DMS79 (cell line): ENCODE results near the gene TMEM178B.
"Not testable (repeated sequence)": the region's sequence is repeated elsewhere in the genome, so short reads cannot be mapped to it uniquely, and the experiment has no call there.

ENCODE experiments used
- DNase-seq: peaks from one replicate; lab custom pipeline; 2025; lab: John Stamatoyannopoulos, UW

Gene TMEM178B

GRCh38 chr7:141074162-141074991, 513 bp downstream of the TMEM178B start:
- no peak for DNase-seq

DNA sequence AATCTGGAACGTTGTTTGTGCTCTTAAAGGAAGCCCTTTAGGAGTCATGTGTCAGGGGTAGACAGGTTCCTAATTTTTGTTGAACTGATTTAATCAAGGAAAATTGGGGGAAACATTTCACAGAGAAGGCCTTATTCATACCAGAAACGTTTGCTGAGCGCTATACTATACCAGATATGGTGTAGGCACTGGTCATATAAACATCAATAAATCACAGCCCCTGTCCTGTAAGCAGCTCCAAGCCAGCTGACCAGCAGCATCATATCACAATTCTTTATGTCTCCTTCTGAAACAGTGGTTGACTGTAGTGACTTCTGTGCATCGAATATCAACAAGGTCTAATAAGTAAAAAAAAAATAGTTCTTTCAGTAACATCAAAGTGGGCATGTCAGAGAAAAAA, 1.1 kb downstream of the TMEM178B start:
- DNase-seq, result no peak

DNA sequence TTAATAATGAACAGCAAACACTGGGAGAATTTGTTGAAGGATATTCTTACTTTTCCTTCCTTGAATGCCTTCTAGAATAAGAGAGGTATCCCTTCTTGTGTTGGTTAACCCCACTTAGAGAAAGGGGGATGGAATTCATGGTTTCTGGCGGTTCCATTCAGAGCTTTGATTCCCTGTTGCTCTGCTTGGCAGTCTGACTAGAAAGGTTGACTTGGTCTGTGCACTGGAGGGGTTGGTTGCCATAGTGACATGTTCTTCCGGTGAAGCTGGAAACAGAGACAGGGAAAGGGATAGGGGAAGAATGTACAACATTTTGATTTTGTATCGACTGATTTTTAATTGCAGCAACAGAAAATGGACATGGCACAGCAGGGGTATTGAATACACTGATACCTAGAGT, 2.5 kb downstream of the TMEM178B start:
- peak; percentile 61 for DNase-seq

- DNase-seq, result no peak
Observed at GRCh38 chr7:141079219-141079618, 5.4 kb downstream of the TMEM178B start.

GRCh38 chr7:141089490-141089889, 15.6 kb downstream of the TMEM178B start:
- not testable (repeated sequence) for DNase-seq

- no peak for DNase-seq
Observed at GRCh38 chr7:141094336-141095070, 20.6 kb downstream of the TMEM178B start.

GRCh38 chr7:141097430-141097829, 23.6 kb downstream of the TMEM178B start:
- DNase-seq, result no peak

DNA sequence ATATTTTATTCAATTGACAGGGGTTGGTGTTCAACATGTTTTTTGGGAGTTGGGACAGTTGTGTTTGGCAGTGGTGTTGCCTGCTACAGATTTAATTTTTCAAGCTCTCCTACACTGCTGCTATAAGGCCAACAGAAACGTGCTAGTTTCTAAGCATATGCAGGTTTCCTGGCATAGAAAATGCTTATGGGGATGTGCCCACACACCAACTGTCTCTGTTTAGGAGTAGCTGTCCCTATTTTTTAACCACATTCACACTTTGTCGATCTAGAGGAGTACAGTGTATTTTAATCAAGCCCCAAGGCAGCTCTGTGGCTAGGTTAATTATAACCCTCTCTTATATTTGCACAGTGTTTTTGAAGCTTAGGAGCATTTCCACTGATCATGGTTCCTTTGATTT, 28.6 kb downstream of the TMEM178B start:
- no peak for DNase-seq

DNA sequence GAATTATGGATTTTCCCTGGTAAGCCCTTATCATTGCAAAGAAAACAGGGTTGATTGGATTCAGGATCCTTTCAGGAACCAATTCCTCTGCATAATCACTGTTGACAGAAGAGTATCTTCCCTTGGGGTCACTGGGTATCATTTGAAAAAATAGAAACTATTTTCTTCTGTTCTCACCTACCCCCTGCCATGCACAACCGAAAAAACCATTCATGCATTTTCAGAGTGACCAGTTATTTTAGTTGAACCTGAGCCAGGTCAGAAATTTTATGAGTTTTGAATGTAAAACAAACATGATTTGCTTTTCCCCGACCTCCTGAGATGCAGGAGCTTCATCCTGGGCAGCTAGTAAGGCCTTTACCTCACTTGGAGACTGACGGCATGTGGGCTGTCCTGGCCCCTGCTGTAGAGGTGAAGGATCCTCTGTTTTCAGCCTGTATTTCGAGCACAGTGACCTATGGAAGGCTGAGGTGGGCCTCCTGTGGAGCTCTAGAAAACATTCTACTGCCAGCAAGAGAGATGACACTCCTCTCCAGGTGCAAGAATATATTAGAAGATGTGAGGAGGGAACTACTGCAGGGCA, 30.1 kb downstream of the TMEM178B start:
- no peak for DNase-seq

DNA sequence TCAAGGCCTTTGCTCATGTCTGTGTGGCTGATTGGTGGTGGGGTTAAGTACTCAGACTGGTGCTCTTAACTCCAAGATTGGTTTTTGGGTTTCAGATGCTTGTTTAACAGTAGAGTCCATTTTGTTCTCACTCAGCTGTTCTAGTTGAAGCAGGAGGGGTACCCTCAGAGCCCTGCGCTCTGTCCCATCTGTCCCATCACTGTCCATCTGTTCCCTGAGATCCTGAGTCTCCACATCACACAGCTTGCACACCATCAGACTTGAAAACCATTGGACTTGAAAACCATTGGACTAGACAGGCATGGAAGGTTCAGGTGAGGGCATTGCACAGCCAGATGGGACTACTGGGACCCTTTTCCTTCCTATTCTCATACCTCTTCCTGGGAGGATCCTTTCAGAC, 39.3 kb downstream of the TMEM178B start:
- DNase-seq, result no peak

GRCh38 chr7:141114029-141114664, 40.3 kb downstream of the TMEM178B start:
- no peak for DNase-seq

DNA sequence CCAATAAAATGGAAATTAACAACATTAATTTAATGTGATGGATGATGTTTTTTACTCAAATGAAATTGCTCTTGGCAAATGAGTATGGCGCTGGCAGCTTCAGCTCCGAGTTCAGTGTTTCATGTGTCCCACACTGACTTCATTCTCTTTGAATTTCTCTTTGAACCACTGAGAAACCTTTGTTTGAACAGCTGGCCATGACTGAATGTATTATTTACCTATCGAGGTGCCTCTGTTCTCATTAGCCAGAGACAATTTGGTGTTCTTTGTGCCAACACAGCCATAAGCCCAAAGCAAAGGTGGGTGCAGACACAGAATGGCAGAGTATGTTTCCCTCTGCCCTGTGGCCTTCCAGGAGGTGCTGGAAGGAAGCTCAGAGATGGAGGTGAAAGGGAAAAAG, 42.1 kb downstream of the TMEM178B start:
- DNase-seq, result no peak

- not testable (repeated sequence) for DNase-seq
Observed at GRCh38 chr7:141116661-141117060, 42.8 kb downstream of the TMEM178B start.

GRCh38 chr7:141118767-141119166, 44.9 kb downstream of the TMEM178B start:
- no peak for DNase-seq

GRCh38 chr7:141119187-141119586, 45.3 kb downstream of the TMEM178B start:
- no peak for DNase-seq

DNA sequence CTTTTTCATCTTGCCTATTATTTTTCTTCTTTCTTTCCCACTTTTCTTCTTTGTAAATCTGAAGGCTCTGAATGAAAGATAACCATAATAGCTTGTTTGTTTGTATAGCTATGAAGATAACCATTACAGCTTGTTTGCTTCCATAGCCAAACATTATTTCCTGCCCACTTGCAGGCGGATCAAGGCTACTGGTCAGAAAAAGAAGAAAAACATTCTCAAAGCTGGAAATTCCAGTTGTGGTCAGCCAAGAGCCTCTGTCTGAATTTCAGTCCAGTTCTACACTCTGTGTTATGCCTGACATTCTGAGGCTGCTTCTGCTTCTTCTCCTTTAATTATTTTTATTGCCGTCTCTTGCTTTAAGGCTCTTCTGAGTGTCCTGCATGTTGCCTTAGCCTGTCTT, 48.9 kb downstream of the TMEM178B start:
- no peak for DNase-seq

DNA sequence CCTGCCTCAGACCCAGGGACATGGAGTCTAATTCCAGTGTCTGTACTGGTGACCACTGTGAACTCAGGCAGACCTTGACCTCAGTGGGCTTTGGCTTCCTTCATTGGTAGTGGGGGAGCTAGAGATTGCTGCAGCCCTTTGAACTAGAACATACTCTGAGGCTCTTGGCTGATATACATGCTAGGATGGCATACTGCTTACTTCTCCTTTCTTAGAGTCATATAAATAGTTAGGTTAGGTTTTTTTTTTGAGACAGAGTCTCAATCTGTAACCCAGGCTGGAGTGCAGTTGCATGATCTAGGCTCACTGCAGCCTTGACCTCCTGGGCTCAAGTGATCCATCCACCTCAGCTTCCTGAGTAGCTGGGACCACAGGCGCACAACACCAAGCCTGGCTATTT, 49.7 kb downstream of the TMEM178B start:
- DNase-seq, result no peak

DNA sequence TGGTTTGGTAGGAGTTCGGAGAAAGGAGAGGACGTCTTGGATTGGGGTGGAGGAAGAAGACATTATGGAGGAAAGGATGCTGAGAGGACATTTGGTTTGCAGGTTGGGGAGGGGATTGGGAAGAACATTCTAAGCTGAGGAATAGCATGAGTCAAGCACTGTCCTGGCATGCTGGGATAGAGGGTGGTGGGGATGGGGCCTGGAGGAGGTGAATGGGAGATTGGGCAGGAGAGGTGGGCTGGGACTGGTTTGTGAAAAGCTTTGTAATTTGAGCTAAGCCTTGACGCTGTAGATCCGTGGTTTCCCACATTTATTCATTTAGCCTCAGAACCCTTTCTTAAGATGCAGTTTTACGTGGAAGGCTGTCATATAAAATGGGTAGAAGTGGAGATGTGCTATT, 52.2 kb downstream of the TMEM178B start:
- DNase-seq, result no peak

- DNase-seq, result no peak
Observed at GRCh38 chr7:141128506-141128905, 54.6 kb downstream of the TMEM178B start.

DNA sequence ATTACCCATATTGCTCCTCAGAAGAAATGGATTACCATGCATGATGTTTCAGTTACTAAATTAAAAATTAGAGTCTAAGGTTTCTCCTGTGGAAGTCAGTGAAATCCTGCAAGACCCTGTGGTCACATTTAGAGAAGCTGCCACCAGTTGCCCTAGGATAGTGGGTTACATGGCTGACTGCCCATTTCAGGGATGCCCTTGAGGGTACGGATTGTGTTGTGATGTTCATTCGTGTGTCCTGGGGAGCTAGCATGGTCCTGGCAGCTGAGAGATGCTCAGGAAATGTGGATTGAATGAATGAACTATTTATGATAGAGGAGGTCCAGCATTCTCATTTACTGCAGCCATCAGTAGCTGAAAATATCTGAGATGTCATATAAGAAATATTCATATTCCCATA, 55.1 kb downstream of the TMEM178B start:
- DNase-seq, result no peak

GRCh38 chr7:141132671-141133070, 58.8 kb downstream of the TMEM178B start:
- no peak for DNase-seq

DNA sequence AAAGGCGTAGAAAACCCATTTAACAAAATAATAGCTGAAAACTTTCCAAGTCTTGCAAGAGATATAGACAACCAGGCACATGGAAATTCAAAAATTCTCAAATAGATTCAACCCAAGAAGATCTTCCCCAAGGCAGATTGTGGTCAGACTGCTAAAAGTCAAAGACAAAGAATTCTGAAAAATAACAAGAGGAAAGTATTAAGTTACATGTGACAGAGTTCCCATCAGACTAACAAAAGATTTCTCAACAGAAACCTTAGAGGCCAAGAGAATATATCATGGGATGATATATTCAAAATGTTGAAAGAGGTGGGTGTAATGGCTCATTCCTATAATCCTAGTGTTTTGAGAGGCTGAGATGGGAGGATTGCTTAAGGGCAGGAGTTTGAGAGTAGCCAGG, 59.8 kb downstream of the TMEM178B start:
- DNase-seq, result no peak

GRCh38 chr7:141142058-141142457, 68.2 kb downstream of the TMEM178B start:
- DNase-seq, result no peak
